HepG2 (cell line): ENCODE data around the gene PPIL3. TPM values are rescaled to one million over a fixed set of nuclear protein-coding genes. Genes with fewer than 3 reads are reported as not detected.

Experiments
- FLYWCH1 ChIP-seq: sonication (generic); formaldehyde crosslinking; IDR thresholded peaks from 2 replicates; pipeline ENCODE4 v1.8.1; 2023; ENCODE audit warnings: mild to moderate bottlenecking, missing genetic modification reagents
- FOXP1 ChIP-seq, 2 experiments: fragments of 450-650 bp in 1 of 2; IDR thresholded peaks; 2 replicates each; pipeline ENCODE4 v1.6.1; 2017 to 2018; ENCODE audit warnings: antibody characterized with exemption in 1 of 2
- HNRNPH1 ChIP-seq: fragments of 200-400 bp; formaldehyde crosslinking; optimal IDR thresholded peaks from 2 replicates; pipeline ENCODE3; 2017; ENCODE audit warnings: mild to moderate bottlenecking, low read depth, low read length
- IKZF4 ChIP-seq: sonication (generic); formaldehyde crosslinking; IDR thresholded peaks from 2 replicates; pipeline ENCODE4 v1.5.1; 2020; ENCODE audit warnings: borderline replicate concordance, mild to moderate bottlenecking, low read depth, missing genetic modification reagents; ENCODE audit errors: not compliant biosample characterization
- ISL2 ChIP-seq: sonication (generic); formaldehyde crosslinking; IDR thresholded peaks from 2 replicates; pipeline ENCODE4 v1.5.0; 2020; ENCODE audit warnings: missing genetic modification reagents
- PCBP2 ChIP-seq: fragments of 200-400 bp; formaldehyde crosslinking; optimal IDR thresholded peaks from 2 replicates; pipeline ENCODE3; 2018; ENCODE audit warnings: low read length, low read depth; ENCODE audit not compliant: poor library complexity, severe bottlenecking
- REL ChIP-seq: sonication (generic); formaldehyde crosslinking; conservative IDR thresholded peaks from 2 replicates; pipeline ENCODE4 v1.8.0; 2022; ENCODE audit warnings: mild to moderate bottlenecking, missing genetic modification reagents, moderate library complexity
- THAP11 ChIP-seq: IDR thresholded peaks from 2 replicates; pipeline ENCODE4 v1.6.1; 2016; ENCODE audit warnings: missing biosample characterization, missing genetic modification reagents
- ZBTB7A ChIP-seq: sonication (generic); formaldehyde crosslinking; IDR thresholded peaks from 2 replicates; pipeline ENCODE4 v1.8.0; 2022; ENCODE audit warnings: mild to moderate bottlenecking, missing genetic modification reagents
- ZMYM3 ChIP-seq: sonication (generic); formaldehyde crosslinking; IDR thresholded peaks from 2 replicates; pipeline ENCODE4 v1.5.1; 2020; ENCODE audit warnings: mild to moderate bottlenecking, missing genetic modification reagents
- ZNF10 ChIP-seq: sonication (generic); formaldehyde crosslinking; IDR thresholded peaks from 2 replicates; pipeline ENCODE4 v1.4.0; 2020; ENCODE audit warnings: mild to moderate bottlenecking, low read depth, missing genetic modification reagents, borderline replicate concordance
- ZNF674 ChIP-seq: sonication (generic); formaldehyde crosslinking; IDR thresholded peaks from 2 replicates; pipeline ENCODE4 v1.5.0; 2020; ENCODE audit warnings: low read depth, mild to moderate bottlenecking, missing genetic modification reagents
- polyA plus RNA-seq, 8 experiments: library from polyadenylated mRNA; depleted of rRNA in 3 of 8; stranded (reverse) in 7 of 8; unstranded in 1 of 8; fragments of >200 nt; fragmentation: Illumina TruSeq in 4 of 8; extraction: Trizol in 4 of 8; gene quantifications; 2 replicates each; pipeline versions ENCODE4 v1.2.1 to v1.2.3, GENCODE V29; 2011 to 2016; ENCODE audit warnings: low read depth in 4 of 8, missing spikeins in 1 of 8, mixed read lengths in 1 of 8; ENCODE audit not compliant: insufficient read depth in 1 of 8
- total RNA-seq, 5 experiments: library from RNA; depleted of rRNA; stranded (reverse); fragments of >200 nt; fragmentation: Illumina TruSeq; extraction: Trizol; gene quantifications; 2 replicates each; pipeline ENCODE4 v1.2.3, GENCODE V29; 2016; ENCODE audit warnings: low read depth in 1 of 5
- TF ChIP-seq, protein P1 (sequence below): sonication (generic); formaldehyde crosslinking; IDR thresholded peaks from 2 replicates; pipeline ENCODE4 v1.4.0; 2020; ENCODE audit warnings: missing genetic modification reagents, borderline replicate concordance
- TF ChIP-seq, protein P2 (sequence below): sonication (generic); formaldehyde crosslinking; IDR thresholded peaks from 2 replicates; pipeline ENCODE4 v1.4.0; 2020; ENCODE audit warnings: mild to moderate bottlenecking, missing genetic modification reagents
- TF ChIP-seq, protein P3 (sequence below): sonication (generic); formaldehyde crosslinking; IDR thresholded peaks from 2 replicates; pipeline ENCODE4 v1.8.0; 2022; ENCODE audit warnings: low read depth, missing genetic modification reagents
- TF ChIP-seq, protein P4 (sequence below): sonication (generic); formaldehyde crosslinking; IDR thresholded peaks from 2 replicates; pipeline ENCODE4 v1.5.1; 2020; ENCODE audit warnings: mild to moderate bottlenecking, moderate library complexity, missing genetic modification reagents
- TF ChIP-seq, protein P5 (sequence below): sonication (generic); formaldehyde crosslinking; IDR thresholded peaks from 2 replicates; pipeline ENCODE4 v1.8.1; 2023; ENCODE audit warnings: mild to moderate bottlenecking, missing genetic modification reagents
- TF ChIP-seq, protein P6 (sequence below): sonication (generic); formaldehyde crosslinking; IDR thresholded peaks from 2 replicates; pipeline ENCODE4 v1.8.0; 2022; ENCODE audit warnings: missing genetic modification reagents, mild to moderate bottlenecking, borderline replicate concordance
- TF ChIP-seq, protein P7 (sequence below): sonication (generic); formaldehyde crosslinking; IDR thresholded peaks from 2 replicates; pipeline ENCODE4 v1.8.1; 2022; ENCODE audit warnings: mild to moderate bottlenecking, missing genetic modification reagents

Gene PPIL3
- total and polyA plus RNA-seq, 2 of the 13 experiments (the other 11 are each of a cell fraction or from before 2014, with no cell fraction given), result 98.7 to 107 TPM

DNA sequence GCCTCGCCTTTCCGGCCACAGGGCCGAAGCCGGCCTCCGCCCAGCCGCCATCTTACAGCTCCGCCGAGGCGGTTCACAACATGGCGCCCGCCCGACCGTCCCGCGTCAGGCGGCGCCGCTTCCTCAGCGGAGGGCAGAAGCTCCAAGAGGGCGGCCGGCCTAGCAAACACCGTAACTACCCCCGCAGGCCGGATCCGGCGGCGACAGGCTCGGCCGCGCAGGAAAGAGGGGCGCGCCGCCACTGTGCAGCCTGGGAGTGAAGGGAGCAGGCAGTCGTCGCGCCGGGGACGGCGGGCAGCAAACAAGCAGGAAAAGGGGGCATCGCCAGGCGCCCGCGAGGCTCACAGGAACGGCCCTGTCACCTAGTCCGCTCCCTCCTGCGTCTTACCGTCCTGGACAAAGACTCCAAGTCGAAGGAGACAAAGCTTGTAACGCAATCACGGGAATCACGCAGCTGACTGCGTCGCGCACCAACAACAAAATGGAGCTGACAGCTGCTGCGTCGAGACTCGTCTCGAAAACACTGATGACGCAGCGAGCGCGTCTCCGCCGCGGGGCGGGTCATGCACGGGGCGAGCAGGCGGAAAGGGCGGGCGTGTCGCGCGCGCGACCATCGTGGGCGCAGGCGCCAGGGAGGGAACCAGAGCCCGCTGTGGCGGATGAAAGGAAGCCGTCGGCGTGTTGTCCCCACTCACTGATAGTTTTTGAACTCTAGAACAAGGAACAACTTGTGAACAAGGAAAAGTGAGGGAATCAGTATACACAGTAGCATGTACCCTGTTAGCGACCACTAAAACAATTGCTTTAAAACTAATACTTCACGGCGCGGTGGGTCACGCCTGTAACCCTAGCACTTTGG lies 24.5 kb downstream of the PPIL3 start, which contains the start of gene CLK1 (continued):
- TF ChIP-seq, protein P1, sequence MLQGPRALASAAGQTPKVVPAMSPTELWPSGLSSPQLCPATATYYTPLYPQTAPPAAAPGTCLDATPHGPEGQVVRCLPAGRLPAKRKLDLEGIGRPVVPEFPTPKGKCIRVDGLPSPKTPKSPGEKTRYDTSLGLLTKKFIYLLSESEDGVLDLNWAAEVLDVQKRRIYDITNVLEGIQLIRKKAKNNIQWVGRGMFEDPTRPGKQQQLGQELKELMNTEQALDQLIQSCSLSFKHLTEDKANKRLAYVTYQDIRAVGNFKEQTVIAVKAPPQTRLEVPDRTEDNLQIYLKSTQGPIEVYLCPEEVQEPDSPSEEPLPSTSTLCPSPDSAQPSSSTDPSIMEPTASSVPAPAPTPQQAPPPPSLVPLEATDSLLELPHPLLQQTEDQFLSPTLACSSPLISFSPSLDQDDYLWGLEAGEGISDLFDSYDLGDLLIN, result peak; percentile 94; the same call in 1 of the 2 replicates
- TF ChIP-seq ZNF10 (CRISPR knock-in tag) (no peak), IKZF4 (CRISPR knock-in tag) (peak; percentile 91), ZBTB7A (peak; percentile 53; the same call in 1 of the 2 replicates), ISL2 (CRISPR knock-in tag) (peak; percentile 82), THAP11 (CRISPR knock-in tag) (peak; percentile 90), FLYWCH1 (CRISPR knock-in tag) (no peak), REL (CRISPR knock-in tag) (peak; percentile 88; the same call in 1 of the 2 replicates), ZNF674 (CRISPR knock-in tag) (no peak), PCBP2 (no peak), FOXP1 (IDR thresholded peaks at IDR 0.05) (no peak), FOXP1 (CRISPR knock-in tag; IDR thresholded peaks at IDR 0.05) (peak; percentile 70; the same call in 1 of the 2 replicates), HNRNPH1 (no peak), ZMYM3 (CRISPR knock-in tag) (peak; percentile 41; the same call in 1 of the 2 replicates)
- TF ChIP-seq, protein P2, sequence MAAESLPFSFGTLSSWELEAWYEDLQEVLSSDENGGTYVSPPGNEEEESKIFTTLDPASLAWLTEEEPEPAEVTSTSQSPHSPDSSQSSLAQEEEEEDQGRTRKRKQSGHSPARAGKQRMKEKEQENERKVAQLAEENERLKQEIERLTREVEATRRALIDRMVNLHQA (CRISPR knock-in tag), result no peak
- TF ChIP-seq, protein P3, sequence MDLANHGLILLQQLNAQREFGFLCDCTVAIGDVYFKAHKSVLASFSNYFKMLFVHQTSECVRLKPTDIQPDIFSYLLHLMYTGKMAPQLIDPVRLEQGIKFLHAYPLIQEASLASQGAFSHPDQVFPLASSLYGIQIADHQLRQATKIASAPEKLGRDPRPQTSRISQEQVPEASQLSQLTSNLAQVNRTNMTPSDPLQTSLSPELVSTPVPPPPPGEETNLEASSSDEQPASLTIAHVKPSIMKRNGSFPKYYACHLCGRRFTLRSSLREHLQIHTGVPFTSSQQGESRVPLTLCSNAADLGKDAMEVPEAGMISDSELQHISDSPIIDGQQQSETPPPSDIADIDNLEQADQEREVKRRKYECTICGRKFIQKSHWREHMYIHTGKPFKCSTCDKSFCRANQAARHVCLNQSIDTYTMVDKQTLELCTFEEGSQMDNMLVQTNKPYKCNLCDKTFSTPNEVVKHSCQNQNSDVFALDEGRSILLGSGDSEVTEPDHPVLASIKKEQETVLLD (CRISPR knock-in tag), result peak; percentile 82; the same call in 1 of the 2 replicates
- TF ChIP-seq, protein P4, sequence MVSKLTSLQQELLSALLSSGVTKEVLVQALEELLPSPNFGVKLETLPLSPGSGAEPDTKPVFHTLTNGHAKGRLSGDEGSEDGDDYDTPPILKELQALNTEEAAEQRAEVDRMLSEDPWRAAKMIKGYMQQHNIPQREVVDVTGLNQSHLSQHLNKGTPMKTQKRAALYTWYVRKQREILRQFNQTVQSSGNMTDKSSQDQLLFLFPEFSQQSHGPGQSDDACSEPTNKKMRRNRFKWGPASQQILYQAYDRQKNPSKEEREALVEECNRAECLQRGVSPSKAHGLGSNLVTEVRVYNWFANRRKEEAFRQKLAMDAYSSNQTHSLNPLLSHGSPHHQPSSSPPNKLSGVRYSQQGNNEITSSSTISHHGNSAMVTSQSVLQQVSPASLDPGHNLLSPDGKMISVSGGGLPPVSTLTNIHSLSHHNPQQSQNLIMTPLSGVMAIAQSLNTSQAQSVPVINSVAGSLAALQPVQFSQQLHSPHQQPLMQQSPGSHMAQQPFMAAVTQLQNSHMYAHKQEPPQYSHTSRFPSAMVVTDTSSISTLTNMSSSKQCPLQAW (CRISPR knock-in tag), result peak; percentile 97
- TF ChIP-seq, protein P5, sequence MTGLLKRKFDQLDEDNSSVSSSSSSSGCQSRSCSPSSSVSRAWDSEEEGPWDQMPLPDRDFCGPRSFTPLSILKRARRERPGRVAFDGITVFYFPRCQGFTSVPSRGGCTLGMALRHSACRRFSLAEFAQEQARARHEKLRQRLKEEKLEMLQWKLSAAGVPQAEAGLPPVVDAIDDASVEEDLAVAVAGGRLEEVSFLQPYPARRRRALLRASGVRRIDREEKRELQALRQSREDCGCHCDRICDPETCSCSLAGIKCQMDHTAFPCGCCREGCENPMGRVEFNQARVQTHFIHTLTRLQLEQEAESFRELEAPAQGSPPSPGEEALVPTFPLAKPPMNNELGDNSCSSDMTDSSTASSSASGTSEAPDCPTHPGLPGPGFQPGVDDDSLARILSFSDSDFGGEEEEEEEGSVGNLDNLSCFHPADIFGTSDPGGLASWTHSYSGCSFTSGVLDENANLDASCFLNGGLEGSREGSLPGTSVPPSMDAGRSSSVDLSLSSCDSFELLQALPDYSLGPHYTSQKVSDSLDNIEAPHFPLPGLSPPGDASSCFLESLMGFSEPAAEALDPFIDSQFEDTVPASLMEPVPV (CRISPR knock-in tag), result peak; percentile 98
- TF ChIP-seq, protein P6, sequence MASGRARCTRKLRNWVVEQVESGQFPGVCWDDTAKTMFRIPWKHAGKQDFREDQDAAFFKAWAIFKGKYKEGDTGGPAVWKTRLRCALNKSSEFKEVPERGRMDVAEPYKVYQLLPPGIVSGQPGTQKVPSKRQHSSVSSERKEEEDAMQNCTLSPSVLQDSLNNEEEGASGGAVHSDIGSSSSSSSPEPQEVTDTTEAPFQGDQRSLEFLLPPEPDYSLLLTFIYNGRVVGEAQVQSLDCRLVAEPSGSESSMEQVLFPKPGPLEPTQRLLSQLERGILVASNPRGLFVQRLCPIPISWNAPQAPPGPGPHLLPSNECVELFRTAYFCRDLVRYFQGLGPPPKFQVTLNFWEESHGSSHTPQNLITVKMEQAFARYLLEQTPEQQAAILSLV (CRISPR knock-in tag), result peak; percentile 99
- TF ChIP-seq, protein P7, sequence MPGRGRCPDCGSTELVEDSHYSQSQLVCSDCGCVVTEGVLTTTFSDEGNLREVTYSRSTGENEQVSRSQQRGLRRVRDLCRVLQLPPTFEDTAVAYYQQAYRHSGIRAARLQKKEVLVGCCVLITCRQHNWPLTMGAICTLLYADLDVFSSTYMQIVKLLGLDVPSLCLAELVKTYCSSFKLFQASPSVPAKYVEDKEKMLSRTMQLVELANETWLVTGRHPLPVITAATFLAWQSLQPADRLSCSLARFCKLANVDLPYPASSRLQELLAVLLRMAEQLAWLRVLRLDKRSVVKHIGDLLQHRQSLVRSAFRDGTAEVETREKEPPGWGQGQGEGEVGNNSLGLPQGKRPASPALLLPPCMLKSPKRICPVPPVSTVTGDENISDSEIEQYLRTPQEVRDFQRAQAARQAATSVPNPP (CRISPR knock-in tag), result peak; percentile 90; the same call in 1 of the 2 replicates
